GM10266 (cell line): ENCODE measurements around the gene CHTOP.

Source experiments
- DNase-seq: peaks from one replicate; pipeline ENCODE4 v3.0.0; 2012; ENCODE audit errors: extremely low spot score
- TF ChIP-seq, protein P1 (sequence below): IDR thresholded peaks from 2 replicates; pipeline ENCODE4 v1.5.1; 2012; ENCODE audit warnings: mild to moderate bottlenecking, low read depth; ENCODE audit not compliant: control insufficient read depth, insufficient read depth; ENCODE audit errors: missing control alignments

Gene CHTOP

DNA sequence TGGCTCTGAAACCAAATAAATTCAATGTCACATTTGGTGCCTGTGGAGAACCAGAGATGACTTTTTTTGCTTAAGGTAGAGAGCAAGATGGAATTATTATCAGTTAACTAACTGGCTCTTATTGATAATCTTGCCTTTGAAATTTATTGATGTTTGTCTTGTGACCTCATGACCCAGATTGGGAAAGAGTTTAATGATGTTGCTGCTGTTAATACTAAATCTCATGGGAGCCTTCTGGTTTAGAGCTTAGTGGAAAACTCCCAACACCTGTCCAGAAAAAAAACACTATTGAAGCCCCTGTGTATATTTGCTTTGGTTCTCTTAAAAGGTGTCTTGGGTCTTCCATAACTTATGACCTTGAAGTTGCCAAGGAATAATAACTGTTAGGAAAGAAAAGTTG, 9.9 kb downstream of the CHTOP start:
- DNase-seq: no peak

DNA sequence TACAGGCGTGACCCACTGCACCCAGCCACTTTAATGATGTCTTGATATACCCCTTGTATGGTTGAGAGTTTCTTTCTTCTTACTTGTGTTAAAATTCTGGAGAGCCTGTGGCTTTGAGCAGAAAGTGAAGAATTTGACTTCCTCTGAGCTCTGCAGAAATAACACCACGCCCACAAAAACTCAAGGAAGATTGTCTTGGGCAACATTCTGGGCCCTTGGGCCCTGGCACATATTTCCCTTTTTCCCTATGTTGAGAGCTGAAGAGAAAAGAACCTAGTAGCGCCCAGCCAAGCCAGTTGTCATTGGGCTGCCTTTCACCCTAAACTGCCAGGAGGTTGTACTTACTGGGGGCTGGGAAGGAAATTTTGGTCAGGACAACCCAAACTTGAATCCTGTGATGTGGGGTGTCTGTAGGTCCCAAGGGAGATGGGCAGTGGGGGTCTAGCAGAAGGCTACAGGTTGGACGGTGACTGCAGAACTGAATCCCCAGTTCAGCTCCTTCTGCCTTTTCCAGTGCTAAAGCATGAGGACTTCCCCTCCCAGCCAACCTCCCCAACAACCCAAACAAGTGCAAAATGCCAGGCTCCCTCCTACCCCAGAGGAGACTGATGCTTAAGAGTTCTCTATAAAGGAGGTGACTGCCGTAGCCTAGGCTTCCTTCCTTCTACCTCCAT, 12.9 kb downstream of the CHTOP start:
- no peak for DNase-seq
- TF ChIP-seq, protein P1, sequence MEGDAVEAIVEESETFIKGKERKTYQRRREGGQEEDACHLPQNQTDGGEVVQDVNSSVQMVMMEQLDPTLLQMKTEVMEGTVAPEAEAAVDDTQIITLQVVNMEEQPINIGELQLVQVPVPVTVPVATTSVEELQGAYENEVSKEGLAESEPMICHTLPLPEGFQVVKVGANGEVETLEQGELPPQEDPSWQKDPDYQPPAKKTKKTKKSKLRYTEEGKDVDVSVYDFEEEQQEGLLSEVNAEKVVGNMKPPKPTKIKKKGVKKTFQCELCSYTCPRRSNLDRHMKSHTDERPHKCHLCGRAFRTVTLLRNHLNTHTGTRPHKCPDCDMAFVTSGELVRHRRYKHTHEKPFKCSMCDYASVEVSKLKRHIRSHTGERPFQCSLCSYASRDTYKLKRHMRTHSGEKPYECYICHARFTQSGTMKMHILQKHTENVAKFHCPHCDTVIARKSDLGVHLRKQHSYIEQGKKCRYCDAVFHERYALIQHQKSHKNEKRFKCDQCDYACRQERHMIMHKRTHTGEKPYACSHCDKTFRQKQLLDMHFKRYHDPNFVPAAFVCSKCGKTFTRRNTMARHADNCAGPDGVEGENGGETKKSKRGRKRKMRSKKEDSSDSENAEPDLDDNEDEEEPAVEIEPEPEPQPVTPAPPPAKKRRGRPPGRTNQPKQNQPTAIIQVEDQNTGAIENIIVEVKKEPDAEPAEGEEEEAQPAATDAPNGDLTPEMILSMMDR: no peak

More for the DNA sequence above, 9.9 kb downstream of the CHTOP start:
- TF ChIP-seq, protein P1: no peak

DNA sequence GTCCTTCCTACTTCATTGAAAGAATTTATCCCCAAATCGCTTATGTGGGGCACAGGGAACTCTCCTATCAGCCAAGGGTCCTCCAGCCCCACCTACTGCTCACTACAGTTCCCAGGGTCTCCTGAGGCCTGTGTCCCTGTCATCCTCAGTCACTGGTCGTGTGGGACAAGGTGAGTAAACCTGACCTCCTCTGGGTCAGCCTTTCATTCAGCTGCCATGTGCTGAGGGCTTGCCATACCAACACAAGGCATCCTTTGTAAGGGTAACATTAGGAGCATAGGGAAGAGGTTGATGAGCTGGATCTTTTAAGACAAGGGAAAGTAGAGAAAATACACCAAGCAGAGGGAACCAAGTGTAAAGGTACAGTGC, 13.5 kb downstream of the CHTOP start:
- DNase-seq: no peak

DNA sequence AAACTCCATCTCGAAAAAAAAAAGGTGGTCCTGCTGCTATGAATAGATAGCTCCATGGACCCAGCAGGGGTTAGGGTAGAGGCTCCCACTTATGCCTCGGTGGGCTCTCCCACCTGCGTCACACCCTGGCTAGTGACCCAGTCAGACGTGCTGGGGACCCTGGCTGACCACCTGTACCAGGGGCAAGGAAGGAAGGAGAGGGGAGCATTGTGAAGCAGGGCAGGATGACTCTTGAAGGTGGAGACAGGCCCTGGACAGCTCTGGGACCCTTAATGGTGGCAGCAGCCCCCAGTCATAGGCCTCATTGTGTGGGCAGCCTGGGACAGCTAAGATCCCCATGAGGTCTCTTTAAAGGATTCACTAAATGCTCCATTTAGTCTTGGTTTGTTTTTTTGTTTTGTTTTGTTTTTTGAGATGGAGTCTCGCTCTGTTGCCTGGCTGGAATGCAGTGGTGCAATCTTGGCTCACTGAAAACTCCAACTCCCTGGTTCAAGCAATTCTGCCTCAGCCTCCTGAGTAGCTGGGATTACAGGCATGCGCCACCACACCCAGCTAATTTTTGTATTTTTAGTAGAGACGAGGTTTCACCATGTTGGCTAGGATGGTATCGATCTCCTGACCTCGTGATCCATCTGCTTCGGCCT, 14.3 kb downstream of the CHTOP start:
- DNase-seq: no peak
- TF ChIP-seq, protein P1: no peak

More for the DNA sequence above, 13.5 kb downstream of the CHTOP start:
- TF ChIP-seq, protein P1: no peak

DNA sequence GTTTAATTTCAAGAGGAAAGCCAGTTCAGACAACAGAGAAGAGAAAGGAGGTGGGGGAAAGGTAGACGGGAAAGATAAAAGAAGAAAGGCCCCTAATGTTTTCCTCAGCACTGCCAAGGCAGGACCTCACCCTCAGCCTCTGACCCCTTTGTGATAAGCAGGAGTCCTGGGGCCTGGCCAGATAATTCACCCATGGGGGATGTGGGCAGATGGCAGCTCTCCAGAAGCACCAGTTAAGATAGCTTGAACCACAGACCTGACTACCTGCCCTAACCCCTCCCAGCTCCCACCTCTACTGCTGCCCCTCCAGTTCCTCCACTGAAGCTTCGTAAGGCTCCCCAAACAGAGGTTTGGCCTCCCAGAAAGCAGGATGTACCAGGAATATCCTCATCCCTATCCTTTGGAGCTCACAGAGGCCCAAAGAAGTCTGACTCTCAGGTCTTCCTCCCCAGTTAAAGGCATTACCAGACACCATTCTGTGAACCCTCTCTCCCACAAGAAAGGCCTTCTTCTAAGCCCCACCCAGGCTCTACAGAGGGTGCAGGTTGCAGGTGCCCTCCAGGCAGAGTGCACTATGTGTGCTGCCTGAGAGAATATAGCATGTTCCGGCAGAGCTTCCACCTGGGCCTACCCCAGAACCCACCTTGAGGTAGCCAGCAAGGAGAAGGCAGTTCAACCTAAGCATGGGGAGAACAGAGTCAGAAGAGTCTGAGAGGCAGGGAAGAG, 15.4 kb downstream of the CHTOP start:
- no peak for DNase-seq
- TF ChIP-seq, protein P1: no peak

DNA sequence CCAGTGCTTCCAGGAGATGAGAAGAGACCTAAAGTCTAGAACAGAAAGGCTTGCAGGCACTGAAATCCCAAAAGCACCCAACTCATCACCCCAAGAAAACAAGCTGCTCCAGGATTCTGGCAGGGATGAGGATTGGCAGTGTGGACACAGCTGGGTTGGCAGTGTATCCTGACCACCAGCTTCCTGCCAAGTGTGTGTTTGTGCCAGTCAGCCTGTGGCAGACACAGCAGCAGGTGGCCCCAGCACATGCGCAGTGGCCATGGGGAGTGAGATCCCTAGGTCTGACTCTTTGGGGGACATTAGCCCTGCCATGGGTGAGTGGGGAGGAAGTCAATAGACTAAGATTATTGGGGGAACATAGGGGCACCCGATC, 16.0 kb downstream of the CHTOP start:
- TF ChIP-seq, protein P1: no peak
- DNase-seq: no peak

DNA sequence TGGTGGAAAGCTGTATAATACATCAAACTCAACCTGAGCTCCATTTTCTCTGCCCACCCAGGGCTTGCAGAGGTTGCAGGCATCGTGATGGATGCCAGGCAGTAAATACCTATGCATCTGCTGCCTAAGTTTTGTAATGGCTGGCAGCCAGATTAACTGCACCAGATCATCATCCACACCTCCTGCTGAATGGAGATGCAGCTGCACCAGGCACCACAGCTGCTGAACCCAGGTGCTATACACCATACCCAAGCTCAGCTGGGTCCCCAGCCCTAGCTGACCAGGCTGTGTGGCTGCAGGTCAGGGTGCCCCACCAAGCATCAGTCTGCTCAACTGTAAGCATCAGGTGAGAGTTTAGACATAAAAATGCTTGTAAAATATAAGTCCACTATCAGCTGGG, 17.9 kb downstream of the CHTOP start:
- TF ChIP-seq, protein P1: no peak

More for the DNA sequence above, 17.9 kb downstream of the CHTOP start:
- DNase-seq: no peak
